Body of pancreas (tissue), 4 donors: Measurements from ENCODE around the gene CD300H. TPM values are rescaled to one million over a fixed set of nuclear protein-coding genes. Genes with fewer than 3 reads are reported as not detected.

Experiments
- ATAC-seq: fragments of 150-250 bp; one replicate; pipeline ENCODE4 v1.9.1; 2016
- DNase-seq, 4 donors: peaks; one replicate each; pipeline ENCODE4 v3.0.0-alpha.2; 2019
- H3K27ac ChIP-seq, 4 donors: fragments of 200-600 bp; sonication (generic); 1 replicate in 3 of 4; 2 replicates in 1 of 4; pipeline versions ENCODE4 v1.5.1 to v1.6.1; 2016 to 2019; ENCODE audit warnings: mild to moderate bottlenecking in 1 of 4, mixed read lengths in 1 of 4, moderate library complexity in 1 of 4
- H3K27me3 ChIP-seq, 2 donors: fragments of 200-600 bp; sonication (generic); one replicate each; pipeline ENCODE4 v1.6.0; 2016; ENCODE audit warnings: mild to moderate bottlenecking in 1 of 2
- H3K36me3 ChIP-seq, 2 donors: fragments of 200-600 bp; sonication (generic); replicated peaks in 1 of 2; 2 replicates each; pipeline ENCODE4 v1.5.1; 2016; ENCODE audit warnings: low read depth in 2 of 2; ENCODE audit not compliant: insufficient read depth in 1 of 2
- H3K4me1 ChIP-seq: fragments of 200-600 bp; sonication (generic); one replicate; pipeline ENCODE4 v1.6.0; 2016
- H3K4me3 ChIP-seq, 2 donors: fragments of 200-600 bp; sonication (generic); 1 replicate in 1 of 2; 2 replicates in 1 of 2; pipeline ENCODE4 v1.5.1; 2016 to 2019
- H3K9me3 ChIP-seq, 3 donors: fragments of 200-600 bp; sonication (generic); 1 replicate in 2 of 3; 2 replicates in 1 of 3; pipeline ENCODE4 v1.5.1; 2016
- CTCF ChIP-seq, 7 experiments: fragments of 450-650 bp in 4 of 7; fragments of 200-600 bp in 3 of 7; sonication (generic) in 3 of 7; IDR thresholded peaks; one replicate each; pipeline ENCODE4 v1.5.1; 2016 to 2019; ENCODE audit warnings: antibody characterized with exemption in 7 of 7
- POLR2A ChIP-seq, 3 donors: fragments of 450-650 bp; IDR thresholded peaks; one replicate each; pipeline ENCODE4 v1.6.1; 2016; ENCODE audit warnings: antibody characterized with exemption in 3 of 3, mild to moderate bottlenecking in 2 of 3
- WGBS, 2 donors: methylation state at CpG; one replicate each; pipeline ENCODE4 v1.1.5; 2017; 5-methylcytosine and 5-hydroxymethylcytosine counted together
- intact Hi-C: fragments of 100-400 bp; cut with DNase I; formaldehyde crosslinking; loops from one replicate; pipeline ENCODE4 v1.15.1; 2023
- total RNA-seq, 2 donors: library from RNA; depleted of rRNA; stranded (reverse); fragments of >200 nt; gene quantifications; one replicate each; pipeline ENCODE4 v1.1.0, GENCODE V29; 2016

Gene CD300H
- total RNA-seq, 2 donors from 2014 or later, result not detected

GRCh38 chr17:74555427-74555940 is 11.8 kb downstream of the CD300H start:
- no peaks in the 10 kb centered on the region for H3K4me1 ChIP-seq
- no peaks in the 10 kb centered on the region for H3K27me3 ChIP-seq
- intact Hi-C loops, result no loop called here
- DNase-seq, result no peak
- H3K4me3 ChIP-seq, result no peak overlapping the region
- TF ChIP-seq CTCF (IDR thresholded peaks at IDR 0.05), result no peak
- no peak for TF ChIP-seq POLR2A (IDR thresholded peaks at IDR 0.05)
- 58 to 70% methylated on average over 5 to 7 of the region's 7 CpGs for WGBS, 2 donors
- H3K9me3 ChIP-seq, result no peaks in the 10 kb centered on the region
- no peak for ATAC-seq
- H3K36me3 ChIP-seq, result no peaks in the 10 kb centered on the region
- H3K27ac ChIP-seq, result no peak overlapping the region

GRCh38 chr17:74554909-74555308 is 12.4 kb downstream of the CD300H start:
- WGBS, 2 donors, result 52 to 70% methylated on average over 6 of the region's 6 CpGs
- intact Hi-C loops, result no loop called here

GRCh38 chr17:74552037-74552436 is 15.3 kb downstream of the CD300H start:
- DNase-seq (no peak), ATAC-seq (no peak)
- WGBS, 2 donors, result 30 to 61% methylated on average over 5 to 7 of the region's 7 CpGs
- no peaks in the 10 kb centered on the region for H3K36me3 ChIP-seq
- no peak overlapping the region for H3K27ac ChIP-seq
- H3K9me3 ChIP-seq, result no peaks in the 10 kb centered on the region
- H3K4me3 ChIP-seq, result no peak overlapping the region
- intact Hi-C loops, result no loop called here
- no peak for TF ChIP-seq CTCF (IDR thresholded peaks at IDR 0.05)
- no peaks in the 10 kb centered on the region for H3K4me1 ChIP-seq
- H3K27me3 ChIP-seq, result no peaks in the 10 kb centered on the region

More at GRCh38 chr17:74554909-74555308, 12.4 kb downstream of the CD300H start:
- H3K36me3 ChIP-seq, result no peaks in the 10 kb centered on the region
- no peaks in the 10 kb centered on the region for H3K4me1 ChIP-seq
- H3K27ac ChIP-seq, result no peak overlapping the region
- TF ChIP-seq POLR2A (IDR thresholded peaks at IDR 0.05) (no peak), CTCF (IDR thresholded peaks at IDR 0.05) (no peak)
- no peaks in the 10 kb centered on the region for H3K27me3 ChIP-seq
- ATAC-seq (no peak), DNase-seq (no peak)
- H3K9me3 ChIP-seq, result no peaks in the 10 kb centered on the region
- no peak overlapping the region for H3K4me3 ChIP-seq

GRCh38 chr17:74550602-74551001 is 16.7 kb downstream of the CD300H start:
- Histone ChIP-seq H3K27me3 (no peaks in the 10 kb centered on the region), H3K36me3 (no peaks in the 10 kb centered on the region), H3K4me1 (no peaks in the 10 kb centered on the region), H3K27ac (no peak overlapping the region), H3K4me3 (no peak overlapping the region), H3K9me3 (no peaks in the 10 kb centered on the region)
- ATAC-seq (no peak), DNase-seq (no peak)
- intact Hi-C loops, result no loop called here
- 74% methylated on average over 14 of the region's 15 CpGs; no CpG with 5 or more reads in 1 of the 2 donors for WGBS, 2 donors
- TF ChIP-seq POLR2A (IDR thresholded peaks at IDR 0.05) (no peak), CTCF (IDR thresholded peaks at IDR 0.05) (no peak)

- DNase-seq, result no peak
- WGBS, 2 donors, result 37 to 54% methylated on average over 5 to 7 of the region's 7 CpGs
- no peak overlapping the region for H3K4me3 ChIP-seq
- H3K36me3 ChIP-seq, result no peaks in the 10 kb centered on the region
- H3K27ac ChIP-seq, result no peak overlapping the region
- intact Hi-C loops, result no loop called here
- no peaks in the 10 kb centered on the region for H3K4me1 ChIP-seq
- no peaks in the 10 kb centered on the region for H3K27me3 ChIP-seq
- no peaks in the 10 kb centered on the region for H3K9me3 ChIP-seq
- no peak for ATAC-seq
- no peak for TF ChIP-seq POLR2A (IDR thresholded peaks at IDR 0.05)
These were observed 18.0 kb downstream of the CD300H start for GRCh38 chr17:74549343-74549742.
